Measurements from ENCODE around the gene INTS11. TPM values are rescaled to one million over a fixed set of nuclear protein-coding genes. Genes with fewer than 3 reads are reported as not detected.

Gene INTS11
- total RNA-seq, 1 experiment from 2014 or later: 254 TPM

GRCh38 chr1:1286313-1287261, 37.9 kb downstream of the INTS11 start:
- ChIA-PET CTCF (no interaction called here), POLR2A (ENCODE audit: unreplicated experiment) (no interaction called here)
- no peak for DNase-seq
- H3K36me3 ChIP-seq (ENCODE audit: low read depth, low read length): no peaks in the 10 kb centered on the region
- no peak overlapping the region for H3K27ac ChIP-seq (ENCODE audit: low read length)
- H3F3A ChIP-seq (ENCODE audit: low read length, unreplicated experiment): no peaks in the 10 kb centered on the region
- H4K20me1 ChIP-seq (ENCODE audit: low read length): no peaks in the 10 kb centered on the region
- intact Hi-C loops (cut with micrococcal nuclease): no loop called here
- no peak overlapping the region for H3K9ac ChIP-seq (ENCODE audit: low read length)
- no peak for ATAC-seq
- no peaks in the 10 kb centered on the region for H3K79me2 ChIP-seq (ENCODE audit: low read length)
- H3K4me2 ChIP-seq (ENCODE audit: low read length): no peak overlapping the region
- H3K9me2 ChIP-seq (replicated peaks; ENCODE audit: low read length): no peaks in the 10 kb centered on the region
- TF ChIP-seq CTCF (conservative IDR thresholded peaks at IDR 0.05; ENCODE audit: low read depth, low read length) (no peak), EZH2phosphoT487 (IDR thresholded peaks at IDR 0.05; ENCODE audit: borderline replicate concordance, low read length) (no peak), EZH2 (IDR thresholded peaks at IDR 0.05; ENCODE audit: low read length, unreplicated experiment) (no peak)
- no TSS peak for BruUV-seq (replicated peaks)
- H3K4me1 ChIP-seq (ENCODE audit: insufficient read depth, low read length): peaks cover 30% of the 10 kb centered on the region
- H2AFZ ChIP-seq (ENCODE audit: low read length): no peak overlapping the region
- H3K27me3 ChIP-seq (ENCODE audit: low read length): no peaks in the 10 kb centered on the region
- no peaks in the 10 kb centered on the region for H3K9me3 ChIP-seq (ENCODE audit: low read length)
- no peak overlapping the region for H3K4me3 ChIP-seq (ENCODE audit: low read length)

- ATAC-seq: no peak
- intact Hi-C loops (cut with micrococcal nuclease): no loop called here
- H3K4me2 ChIP-seq (ENCODE audit: low read length): no peak overlapping the region
- no peaks in the 10 kb centered on the region for H3K36me3 ChIP-seq (ENCODE audit: low read depth, low read length)
- H3K27me3 ChIP-seq (ENCODE audit: low read length): no peaks in the 10 kb centered on the region
- POLR2A ChIA-PET (ENCODE audit: unreplicated experiment): no interaction called here
- H3K9ac ChIP-seq (ENCODE audit: low read length): no peak overlapping the region
- CTCF ChIA-PET: interaction anchor here (0.6 kb wide), 1 partner anchor 22 kb away, joined by 3 read pairs; no protein-coding TSS in a partner anchor
- BruUV-seq (replicated peaks): no TSS peak
- H3K27ac ChIP-seq (ENCODE audit: low read length): no peak overlapping the region
- DNase-seq: no peak
- no peaks in the 10 kb centered on the region for H4K20me1 ChIP-seq (ENCODE audit: low read length)
- no peaks in the 10 kb centered on the region for H3F3A ChIP-seq (ENCODE audit: low read length, unreplicated experiment)
- TF ChIP-seq EZH2 (IDR thresholded peaks at IDR 0.05; ENCODE audit: low read length, unreplicated experiment) (no peak), EZH2phosphoT487 (IDR thresholded peaks at IDR 0.05; ENCODE audit: borderline replicate concordance, low read length) (no peak), CTCF (conservative IDR thresholded peaks at IDR 0.05; ENCODE audit: low read depth, low read length) (no peak)
- no peak overlapping the region for H2AFZ ChIP-seq (ENCODE audit: low read length)
- no peaks in the 10 kb centered on the region for H3K9me3 ChIP-seq (ENCODE audit: low read length)
- H3K79me2 ChIP-seq (ENCODE audit: low read length): no peaks in the 10 kb centered on the region
- no peaks in the 10 kb centered on the region for H3K9me2 ChIP-seq (replicated peaks; ENCODE audit: low read length)
- H3K4me1 ChIP-seq (ENCODE audit: insufficient read depth, low read length): peaks cover 27% of the 10 kb centered on the region
- H3K4me3 ChIP-seq (ENCODE audit: low read length): no peak overlapping the region
Measured at GRCh38 chr1:1285611-1286311, 38.7 kb downstream of the INTS11 start.

Data from PC-3 (cell line).